Stimulated activated CD8-positive, alpha-beta memory T cell treated with anti-CD3 and anti-CD28 coated beads, Interleukin-2, amount 100 ng/mL, for 48 hours (primary cell): ENCODE measurements around the gene NETO2.
"Not testable (repeated sequence)": the region's sequence is repeated elsewhere in the genome, so short reads cannot be mapped to it uniquely, and the experiment has no call there.

ENCODE experiments used
- DNase-seq, 2 donors: peaks; one replicate each; pipeline ENCODE4 v3.0.0-alpha.2; 2020; ENCODE audit warnings: low read depth in 2 of 2

Gene NETO2

DNA sequence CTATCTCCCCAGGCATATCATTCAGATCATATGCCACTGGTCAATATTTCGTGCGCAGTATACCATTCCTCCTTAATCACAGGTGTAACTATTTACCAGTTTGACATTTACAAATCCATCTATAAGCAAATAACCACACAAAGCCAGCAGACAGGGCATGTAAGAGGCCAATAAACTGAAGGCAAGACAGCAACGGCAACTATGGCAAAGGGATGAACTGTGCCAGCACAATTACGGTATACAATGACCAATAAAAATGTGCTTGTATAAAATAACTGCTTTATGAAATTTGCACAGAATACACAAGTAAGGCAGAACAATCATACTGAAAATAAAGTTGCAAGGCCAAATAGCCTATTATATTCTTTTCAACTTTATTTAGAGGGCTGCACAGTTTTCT, 9.2 kb downstream of the NETO2 start:
- DNase-seq, result no peak

DNA sequence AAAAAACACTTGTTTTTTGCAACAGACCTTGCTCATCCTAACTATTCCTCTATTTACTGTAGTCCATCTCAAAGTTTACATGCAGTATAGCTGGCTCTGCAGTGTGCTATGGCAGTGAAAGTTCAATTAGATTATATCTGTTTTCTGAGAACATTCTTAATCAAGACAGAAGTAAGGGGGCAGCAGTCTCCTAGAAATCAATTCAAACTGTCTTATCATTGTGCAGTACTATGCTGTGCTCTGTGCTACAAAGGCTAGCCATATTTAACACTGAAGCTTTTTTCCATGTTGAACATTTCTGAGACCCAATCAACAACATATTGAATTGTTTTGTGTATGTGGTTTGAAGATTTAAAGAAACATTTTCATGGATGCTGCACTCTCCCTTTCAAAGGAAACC, 11.4 kb downstream of the NETO2 start:
- DNase-seq, result no peak

DNA sequence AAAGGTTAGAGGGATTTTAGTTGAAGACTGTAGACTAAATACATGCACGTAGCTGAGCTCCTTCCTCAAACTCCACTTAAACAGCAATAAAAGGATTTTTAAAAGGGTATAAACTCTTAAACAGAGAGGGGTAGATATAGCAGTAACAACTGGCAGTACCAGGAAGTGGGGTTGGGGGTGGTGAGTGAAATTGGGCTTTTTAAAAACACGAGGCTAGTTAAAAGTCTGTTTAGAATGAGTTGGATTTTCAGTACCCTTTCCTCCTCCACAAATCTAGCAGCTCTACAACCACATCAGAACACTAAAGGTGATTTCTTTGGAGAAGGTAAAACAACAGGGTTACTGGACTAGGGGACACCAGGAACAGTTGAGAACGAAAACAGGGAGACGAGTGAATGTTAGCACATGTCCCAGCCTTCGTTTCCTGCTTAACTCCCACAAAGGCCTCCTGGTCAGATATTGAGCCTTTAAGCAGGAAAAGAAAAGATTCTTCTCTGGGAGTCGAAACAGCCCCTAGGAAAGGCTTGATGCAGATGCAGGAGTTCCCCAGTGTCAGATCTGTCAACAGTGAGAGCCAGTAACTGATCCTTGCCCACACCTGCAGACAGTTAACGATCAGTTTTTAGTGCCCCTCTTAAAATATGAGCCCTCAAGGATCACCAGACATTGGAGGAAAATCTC, 13.8 kb downstream of the NETO2 start:
- DNase-seq, result no peak

DNA sequence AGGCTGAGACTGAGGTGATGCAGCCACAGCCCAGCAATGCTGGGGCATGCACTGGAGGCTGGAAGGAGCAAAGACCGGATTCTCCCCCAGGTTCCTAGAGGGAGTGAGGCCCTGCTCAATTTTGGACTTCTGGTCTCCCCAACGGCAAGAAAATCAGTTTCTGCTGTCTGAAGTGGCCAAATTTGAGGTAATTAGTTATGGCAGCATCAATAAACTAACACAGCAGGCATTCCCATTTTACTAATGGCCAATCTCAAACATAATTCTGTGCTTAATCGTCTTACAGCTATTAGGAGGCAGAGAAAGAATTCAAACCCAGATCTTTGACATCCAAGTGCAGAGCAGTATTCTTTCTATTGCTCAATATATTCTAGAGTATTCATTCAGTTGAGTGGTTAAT, 16.2 kb downstream of the NETO2 start:
- DNase-seq, result no peak

DNA sequence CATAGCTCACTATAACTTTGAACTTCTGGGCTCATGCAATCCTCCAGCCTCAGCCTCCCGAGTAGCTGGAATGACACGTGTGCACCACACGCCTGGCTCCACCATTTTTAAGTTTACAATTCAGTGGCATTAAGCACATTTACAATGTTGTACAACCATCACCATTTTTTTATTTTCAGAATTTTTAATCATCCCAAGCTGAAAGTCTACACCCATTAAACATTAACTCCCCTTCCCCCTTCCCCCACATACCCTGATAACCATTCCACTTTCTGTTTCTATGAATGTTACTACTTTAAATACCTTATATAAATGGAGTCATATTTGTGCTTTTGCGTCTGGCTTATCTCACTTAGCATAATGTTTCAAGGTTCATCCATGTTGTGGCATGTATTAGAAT, 18.0 kb downstream of the NETO2 start:
- DNase-seq, result no peak

DNA sequence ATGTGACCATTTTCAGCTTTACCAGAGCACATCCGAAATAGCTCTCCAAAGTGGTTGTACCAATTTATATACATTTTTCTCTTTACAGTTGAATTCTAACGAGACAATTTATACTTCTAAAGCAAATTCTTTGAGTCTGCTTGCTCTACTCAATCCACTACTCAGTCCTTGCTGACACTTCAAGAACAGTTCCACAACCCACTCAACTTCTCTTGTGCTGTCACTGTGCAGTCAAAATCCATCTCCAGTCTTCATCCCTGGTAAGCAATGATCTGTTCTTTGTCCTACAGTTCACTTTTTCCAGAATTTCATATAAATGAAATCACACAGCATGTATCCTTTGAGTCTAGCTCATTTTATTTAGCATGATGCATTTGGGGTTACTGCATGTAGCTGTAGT, 30.6 kb downstream of the NETO2 start:
- no peak for DNase-seq

DNA sequence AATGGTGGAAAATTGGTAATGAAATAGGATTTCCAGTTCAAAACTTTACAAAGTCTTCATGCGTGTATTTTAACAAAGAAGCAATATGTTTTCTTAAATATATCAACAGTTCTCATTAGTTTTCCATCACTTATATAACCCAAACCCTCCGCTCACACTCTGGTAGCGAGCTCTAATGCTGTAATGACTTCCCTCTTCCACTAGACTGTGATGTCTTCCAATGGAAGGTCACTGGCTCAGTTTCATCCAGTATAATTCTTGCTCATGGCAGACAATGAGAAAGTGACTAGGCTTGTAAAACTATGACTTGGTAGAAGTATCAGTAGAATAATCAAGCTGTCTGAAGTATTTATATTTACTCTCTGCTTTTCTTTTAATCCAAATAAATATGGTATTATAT, 32.8 kb downstream of the NETO2 start:
- DNase-seq, result no peak

DNA sequence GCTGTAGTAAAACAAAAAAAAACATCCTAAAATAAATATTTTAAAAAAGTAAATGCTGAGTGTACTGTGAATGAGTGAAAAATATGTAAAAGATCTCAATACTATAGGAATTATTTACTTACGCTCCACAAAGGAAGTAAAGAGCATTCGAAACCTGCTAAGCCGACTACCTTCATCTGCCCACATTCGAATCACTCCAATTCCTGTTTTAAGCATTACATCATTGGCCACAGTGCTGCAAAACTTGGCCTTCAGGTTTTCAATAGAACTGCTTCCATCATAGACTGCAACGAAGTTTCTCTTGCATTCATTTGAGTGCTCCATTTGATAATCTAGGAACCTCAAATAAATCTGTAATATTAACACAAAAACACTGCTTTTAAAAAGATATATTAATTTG, 34.4 kb downstream of the NETO2 start:
- no peak for DNase-seq

DNA sequence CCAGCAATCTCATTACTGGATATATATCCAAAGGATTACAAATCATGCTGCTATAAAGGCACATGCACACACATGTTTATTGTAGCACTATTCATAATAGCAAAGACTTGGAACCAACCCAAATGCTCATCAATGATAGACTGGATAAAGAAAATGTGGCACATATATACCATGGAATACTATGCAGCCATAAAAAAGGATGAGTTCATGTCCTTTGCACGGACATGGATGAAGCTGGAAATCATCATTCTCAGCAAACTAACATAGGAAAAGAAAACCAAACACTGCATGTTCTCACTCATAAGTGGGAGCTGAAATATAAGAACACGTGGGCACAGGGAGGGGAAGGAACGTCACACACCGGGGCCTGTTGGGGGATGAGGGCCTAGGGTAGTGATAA, 40.8 kb downstream of the NETO2 start:
- not testable (repeated sequence) for DNase-seq

DNA sequence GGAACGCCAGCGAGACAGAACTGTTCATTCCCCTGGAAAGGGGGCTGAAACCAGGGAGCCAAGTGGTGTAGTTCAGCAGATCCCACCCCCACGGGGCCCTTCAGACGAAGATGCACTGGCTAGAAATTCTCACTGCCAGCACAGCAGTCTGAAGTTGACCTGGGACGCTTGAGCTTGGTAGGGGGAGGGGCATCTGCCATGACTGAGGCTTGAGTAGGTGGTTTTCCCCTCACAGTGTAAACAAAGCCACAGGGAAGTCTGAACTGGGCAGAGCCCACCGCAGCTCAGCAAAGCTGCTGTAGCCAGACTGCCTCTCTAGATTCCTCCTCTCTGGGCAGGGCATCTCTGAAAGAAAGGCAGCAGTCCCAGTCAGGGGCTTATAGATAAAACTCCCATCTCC, 46.6 kb downstream of the NETO2 start:
- DNase-seq, result not testable (repeated sequence)

DNA sequence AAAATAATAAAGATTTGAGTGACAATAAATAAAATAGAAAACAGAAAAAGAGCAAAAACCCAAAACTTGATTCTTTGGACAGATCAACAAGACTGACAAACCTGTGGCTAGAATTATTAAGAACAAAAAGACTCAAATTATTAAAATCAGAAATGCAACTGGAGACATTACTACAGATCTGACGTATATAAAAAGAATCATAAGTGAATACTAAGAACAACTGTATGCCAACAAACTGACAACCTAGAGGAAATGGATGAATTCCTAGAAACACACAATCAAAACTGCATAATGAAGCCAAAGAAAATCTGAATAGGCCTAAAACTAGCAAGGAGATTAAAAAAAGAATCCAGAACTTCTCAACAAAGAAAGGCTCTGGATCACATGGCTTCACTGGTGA, 47.4 kb downstream of the NETO2 start:
- no peak for DNase-seq

DNA sequence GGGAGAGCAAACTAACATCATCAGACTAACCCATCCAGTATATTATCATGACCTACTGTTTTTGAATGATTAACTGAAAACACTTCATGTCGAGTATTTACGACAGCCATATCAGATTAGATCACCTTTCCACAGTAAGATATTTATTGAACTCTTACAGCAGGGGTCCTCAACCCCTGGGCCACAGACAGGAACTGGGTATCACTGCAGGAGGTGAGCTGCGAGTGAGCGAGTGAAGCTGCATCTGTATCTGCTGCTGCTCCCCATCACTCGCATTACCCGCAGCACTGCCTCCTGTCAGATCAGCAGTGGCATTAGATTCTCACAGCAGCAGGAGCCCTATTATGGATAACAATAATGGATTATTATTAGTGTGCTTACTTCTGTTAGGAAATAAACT, 59.5 kb downstream of the NETO2 start:
- no peak for DNase-seq

DNA sequence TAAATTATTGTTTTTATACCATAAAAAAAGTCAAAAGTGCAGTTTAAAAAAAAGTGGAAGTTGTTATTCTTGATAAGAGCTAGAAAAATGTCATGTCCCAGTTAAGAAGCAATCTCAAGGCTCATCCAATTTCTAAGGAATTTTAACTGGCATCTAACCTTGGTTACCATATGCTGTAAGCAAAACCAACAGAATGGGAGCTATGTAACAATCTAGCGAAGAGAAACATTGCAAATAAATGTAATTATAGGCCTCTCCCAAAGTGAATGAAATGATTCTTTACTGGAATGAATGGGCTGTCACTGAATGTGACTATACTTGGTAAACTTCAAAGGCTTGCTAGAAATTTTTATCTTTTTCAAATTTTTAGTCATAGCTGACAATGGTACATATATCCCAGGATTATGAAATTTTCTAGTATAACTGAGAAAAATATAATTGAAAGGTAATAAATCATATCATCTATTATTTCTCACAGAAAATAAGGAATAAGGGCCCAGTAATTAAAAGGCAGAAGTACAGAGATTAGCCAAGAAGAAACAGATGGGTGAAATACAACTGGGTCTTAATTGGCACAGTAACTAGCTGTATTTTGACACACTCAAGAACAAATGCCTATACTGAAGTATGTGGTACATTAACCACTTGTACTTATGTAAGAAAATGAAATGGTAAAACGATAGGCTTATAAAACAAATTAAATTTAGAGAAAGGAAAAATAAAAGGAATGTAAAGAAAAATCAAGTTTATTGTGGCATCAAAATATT, 61.5 kb downstream of the NETO2 start:
- no peak for DNase-seq

DNA sequence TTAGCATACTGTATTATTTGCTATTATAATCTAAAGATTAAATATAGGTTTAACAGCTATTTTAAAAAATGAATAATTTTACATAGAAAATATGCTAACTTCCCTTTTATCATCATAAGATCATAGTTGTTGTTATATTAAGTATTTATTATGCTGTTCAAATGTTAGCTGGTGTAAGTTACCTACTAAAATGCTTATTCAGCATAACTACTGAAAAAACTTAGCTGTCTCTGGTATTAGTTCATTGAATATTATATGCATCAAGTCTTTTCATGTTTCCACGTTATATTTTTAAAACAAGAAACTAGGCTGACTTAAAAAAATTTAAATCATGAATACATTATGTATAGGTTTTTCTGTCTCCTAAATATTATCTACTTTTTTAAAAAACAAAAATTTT, 62.6 kb downstream of the NETO2 start:
- DNase-seq, result no peak

DNA sequence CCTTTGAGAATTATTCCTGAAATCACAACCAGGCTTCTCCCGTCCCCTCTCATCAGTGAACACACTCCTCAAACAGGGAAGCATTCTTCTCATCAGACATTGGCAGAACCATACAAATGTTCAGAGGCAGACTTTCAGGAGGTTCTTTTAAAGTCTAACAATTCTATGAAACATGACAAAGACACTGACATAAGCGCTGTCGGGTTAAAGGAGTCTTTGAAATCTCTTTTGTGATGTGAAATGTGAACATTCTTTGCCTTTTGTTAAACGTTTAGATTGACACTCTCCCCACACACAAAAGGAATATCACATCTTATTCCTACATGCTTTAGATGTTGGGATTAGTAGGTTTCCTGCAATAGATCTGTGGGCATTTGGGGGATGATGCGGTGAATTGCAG, 63.9 kb downstream of the NETO2 start:
- DNase-seq, result no peak

DNA sequence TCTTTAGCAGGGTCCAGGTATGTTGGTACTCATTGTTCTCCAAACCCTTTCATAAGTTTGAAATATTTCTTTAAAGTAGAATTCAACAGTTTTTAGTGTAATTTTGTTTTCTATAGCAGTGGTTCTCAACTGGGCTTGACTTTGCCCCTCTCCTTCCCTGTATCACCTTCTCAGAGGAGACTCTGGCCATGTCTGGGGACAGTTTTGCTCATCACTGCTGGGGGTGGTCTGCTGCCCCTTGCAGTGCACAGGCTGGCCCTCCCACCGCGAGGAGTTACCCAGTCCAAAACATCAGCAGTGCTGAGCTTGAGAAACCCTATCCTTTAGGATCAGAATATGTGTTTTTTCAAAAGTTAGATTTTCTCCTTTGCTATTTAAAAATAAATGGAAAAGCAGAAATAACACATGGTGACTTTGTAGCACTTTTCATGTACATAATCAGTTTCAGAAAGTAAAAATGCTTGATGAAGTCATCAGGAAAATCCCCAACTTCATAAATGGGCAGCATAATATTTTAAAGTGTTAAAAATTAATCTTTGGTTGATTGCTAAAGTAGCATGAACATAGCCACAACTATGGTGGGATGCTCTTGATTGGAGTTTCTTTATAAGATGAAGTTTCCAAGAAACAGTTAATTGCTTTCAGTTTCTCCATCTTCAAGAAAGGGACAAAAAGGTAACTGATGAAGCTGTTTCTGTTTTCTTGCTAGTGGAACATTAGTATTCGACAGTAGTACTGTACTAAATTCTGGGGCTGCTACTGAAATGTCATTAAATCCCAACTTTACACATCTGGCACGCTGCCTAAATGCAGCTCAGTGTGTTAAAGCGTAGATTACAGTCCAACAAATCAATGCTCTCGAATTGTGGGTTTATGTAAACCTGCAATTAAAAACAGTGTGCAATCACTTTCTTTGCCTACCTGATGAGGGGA, 70.3 kb downstream of the NETO2 start:
- no peak for DNase-seq

DNA sequence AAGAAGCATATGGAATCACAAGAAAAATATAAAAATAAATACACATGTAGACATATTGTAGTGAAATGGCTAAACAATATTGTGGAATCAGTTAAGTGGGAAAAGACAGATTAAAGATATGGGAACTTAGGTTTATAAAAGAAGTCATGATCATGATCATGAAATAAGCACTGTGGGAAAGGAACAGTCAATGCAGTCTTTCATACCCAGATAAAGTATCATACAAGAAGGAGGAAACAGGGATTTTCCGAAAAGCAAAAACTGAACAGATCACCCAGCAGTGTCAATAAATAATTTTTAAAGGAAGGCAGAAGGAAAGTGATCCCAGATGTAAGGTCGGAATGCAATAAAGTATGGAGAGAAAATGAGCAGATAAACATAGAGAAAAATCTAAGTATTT, 71.6 kb downstream of the NETO2 start:
- no peak for DNase-seq

DNA sequence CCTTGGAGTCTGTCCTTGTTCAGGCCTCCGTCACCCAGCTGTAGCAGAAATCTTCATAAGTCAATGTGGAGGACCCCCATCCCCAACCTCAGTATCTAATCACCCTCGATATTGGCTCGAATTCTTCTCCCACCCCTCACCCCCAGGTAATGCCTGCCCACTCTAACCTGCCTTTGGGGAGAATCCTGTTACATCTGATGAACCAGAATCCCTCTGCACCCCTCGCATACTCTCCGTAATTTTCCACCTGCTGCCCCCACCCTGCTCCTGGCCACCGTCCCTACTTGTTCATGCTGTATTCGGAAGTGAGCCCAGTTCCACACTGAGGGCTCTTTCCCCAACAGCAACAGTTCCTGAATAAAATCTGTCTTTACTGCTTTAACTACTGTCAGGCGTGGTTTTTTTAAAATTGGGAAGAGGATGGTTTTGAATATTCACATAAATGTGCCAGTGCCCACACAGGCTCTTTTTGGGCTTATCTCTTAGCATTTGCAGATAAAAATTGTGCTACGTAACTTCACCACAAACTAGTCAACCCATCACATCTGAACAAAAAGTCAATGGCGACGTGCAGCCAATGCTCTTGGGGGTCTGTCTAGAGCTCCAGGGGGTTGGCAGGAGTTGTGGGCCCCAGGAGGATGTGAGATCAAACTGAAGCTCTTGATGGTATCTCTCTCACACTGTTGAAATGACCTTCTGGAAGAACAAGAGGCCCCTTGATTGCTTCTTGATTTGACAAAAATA, 73.7 kb downstream of the NETO2 start:
- DNase-seq, result no peak

DNA sequence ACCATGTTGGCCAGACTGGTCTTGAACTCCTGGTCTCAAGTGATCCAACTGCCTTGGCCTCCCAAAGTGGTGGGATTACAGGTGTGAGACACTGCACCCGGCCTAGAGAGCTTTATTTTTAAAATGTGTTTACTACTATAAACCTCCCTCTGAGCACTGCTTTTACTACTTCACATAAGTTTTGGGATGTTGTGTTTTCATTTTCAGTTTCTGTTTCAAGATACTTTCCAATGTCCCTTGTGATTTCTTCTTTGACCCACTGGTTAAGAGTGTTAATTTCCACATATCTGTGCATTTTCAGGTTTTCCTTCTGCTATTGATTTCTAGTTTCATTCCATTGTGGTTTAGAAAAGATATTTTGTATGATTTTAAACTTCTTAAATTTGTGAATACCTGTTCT, 74.4 kb downstream of the NETO2 start:
- DNase-seq, result no peak

DNA sequence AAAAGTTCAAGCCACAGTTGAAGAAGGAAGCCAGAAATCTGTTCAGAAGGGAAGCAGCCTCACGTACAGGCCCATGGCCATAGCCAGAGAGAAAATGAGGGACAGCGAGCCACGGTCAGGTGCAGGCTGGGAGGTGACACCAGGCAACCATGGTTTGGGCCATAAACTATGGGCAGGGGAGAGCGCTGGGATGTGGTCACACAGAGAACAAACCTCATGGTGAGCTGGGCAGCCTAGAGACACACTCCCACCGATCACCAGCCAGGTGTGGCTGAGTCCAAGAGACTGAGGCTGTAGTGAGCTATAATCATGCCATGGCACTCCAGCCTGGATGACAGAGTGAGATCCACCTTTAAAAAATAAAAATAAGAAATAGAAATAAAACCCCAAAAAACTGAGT, 76.5 kb downstream of the NETO2 start:
- DNase-seq, result no peak

DNA sequence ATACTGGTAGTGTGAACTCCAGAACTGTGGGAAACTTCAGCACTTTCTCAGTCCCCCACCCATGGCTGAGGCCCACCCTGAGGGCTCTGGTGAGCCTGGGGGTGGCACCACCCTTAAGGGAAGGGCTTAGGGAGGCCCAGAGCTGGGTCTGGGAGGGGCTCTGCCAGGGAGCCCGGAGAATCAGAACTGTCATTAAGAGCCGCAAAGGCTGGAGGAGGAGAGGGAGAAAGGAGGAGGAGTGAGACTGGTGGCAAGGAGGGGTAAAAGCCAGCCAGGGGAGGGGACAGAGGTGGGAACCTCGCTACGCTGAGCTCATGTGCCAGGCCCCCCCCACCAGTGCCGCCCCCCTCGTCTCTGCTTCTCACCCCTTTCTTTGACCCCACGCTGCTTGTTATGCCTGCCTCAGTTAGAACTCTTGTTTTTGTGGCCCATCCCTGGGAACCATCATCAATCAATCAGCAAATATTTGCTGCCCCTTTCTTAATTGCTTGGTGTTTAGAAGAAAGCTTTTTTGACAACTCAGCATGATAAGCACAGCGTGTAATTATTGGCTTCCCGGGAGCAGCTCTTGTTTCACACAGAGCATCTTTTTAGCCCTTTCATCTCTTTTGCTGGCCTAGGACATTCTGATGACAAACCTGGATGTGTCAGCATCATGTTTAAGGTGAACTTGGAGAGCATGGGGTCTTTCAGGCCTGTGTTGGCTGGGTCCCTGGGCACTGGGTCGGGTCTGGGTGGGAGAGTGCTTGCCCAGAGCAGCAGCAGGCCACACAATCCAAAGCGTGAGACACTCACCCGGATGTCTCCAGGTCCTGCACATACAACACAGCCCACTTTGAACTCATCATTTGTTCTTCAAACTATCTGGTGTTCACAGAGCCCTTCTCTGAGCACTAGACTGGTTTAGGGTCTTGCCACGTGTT, 77.7 kb downstream of the NETO2 start:
- no peak for DNase-seq
